GM18507 (cell line): ENCODE results near the gene TKTL1.

Experiments
- DNase-seq: peaks from one replicate; pipeline ENCODE4 v3.0.0; 2011; ENCODE audit warnings: low read depth; ENCODE audit not compliant: insufficient read length; ENCODE audit errors: extremely low spot score
- FAIRE-seq: peaks from 2 replicates; lab custom pipeline; 2011; peaks lifted over from hg19 to GRCh38; lab: Jason Lieb, UNC

TKTL1 gene

DNA sequence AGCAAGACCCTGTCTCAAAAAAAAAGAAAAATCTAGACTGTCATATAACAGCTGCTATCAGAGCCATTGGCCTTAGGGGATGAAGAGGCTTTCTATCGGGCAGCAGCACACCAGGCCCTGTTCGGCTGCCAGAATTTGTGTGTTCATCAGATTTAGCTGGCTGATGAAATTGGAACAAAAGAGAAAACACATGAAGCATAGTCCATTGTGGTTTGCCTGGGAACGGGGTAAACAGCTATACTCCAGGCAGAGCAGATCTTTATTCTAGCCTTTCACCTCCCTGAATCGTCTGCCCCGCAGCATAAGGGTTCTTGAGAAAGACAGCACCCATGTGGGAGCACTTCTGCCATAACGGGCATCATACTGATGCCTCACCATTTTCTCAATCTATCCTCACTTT lies 11.6 kb downstream of the TKTL1 start:
- FAIRE-seq (no peak), DNase-seq (no peak)

GRCh38 chrX:154308108-154308946 lies 12.7 kb downstream of the TKTL1 start:
- DNase-seq (no peak), FAIRE-seq (peak; percentile 88)

- no peak for FAIRE-seq
- no peak for DNase-seq
Measured at GRCh38 chrX:154309041-154309775, 13.6 kb downstream of the TKTL1 start.

DNA sequence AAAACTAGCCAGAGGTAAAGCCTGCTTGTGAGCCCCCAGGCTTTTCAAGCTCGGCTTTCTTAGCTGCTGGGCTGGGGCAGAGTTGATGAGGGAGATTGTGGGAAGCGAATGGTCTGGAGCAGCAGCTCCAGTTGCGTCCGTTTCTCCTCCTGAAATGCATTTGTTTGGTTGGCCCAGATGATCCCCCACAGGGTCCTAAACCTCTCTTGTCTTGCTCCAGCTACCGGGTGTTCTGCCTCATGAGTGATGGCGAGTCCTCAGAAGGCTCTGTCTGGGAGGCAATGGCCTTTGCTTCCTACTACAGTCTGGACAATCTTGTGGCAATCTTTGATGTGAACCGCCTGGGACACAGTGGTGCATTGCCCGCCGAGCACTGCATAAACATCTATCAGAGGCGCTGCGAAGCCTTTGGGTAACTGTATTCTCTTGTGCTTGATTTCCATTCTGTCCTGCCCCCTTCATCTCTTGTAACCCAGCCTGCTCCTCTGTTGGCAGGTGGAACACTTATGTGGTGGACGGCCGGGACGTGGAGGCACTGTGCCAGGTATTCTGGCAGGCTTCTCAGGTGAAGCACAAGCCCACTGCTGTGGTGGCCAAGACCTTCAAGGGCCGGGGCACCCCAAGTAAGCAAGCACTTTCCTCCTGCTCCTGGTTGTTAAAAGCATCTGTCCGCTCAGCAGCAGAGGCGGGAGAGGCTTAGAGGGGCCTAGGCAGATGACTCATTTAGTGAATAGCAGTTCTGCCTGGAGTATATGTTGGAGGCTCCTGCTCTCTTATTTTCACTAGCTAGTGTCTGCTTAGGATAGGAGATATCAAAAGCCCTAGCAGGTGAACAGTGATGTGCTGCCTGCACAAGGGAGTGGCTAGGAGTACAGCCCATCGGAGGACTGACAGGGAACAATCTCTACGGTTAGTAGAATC lies 15.3 kb downstream of the TKTL1 start:
- no peak for FAIRE-seq
- no peak for DNase-seq

DNA sequence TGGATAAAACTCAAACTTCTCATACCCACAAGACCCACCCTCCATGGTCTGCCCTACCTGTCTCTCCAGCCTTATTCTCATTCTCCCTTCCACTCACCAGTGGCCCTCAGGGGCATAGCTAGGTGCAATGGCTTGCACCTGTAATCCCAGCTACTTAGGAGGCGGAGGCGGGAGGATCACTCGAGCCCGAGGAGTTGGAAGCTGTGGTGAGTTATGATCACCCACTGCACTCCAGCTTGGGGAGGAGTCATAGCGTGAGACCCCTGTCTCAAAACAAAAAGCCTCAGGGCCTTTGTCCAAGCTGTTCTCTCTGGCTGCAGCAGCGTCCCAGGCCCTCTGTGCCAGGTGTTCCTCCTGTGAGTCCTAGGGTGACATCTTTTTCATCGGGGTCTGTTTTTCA lies 16.5 kb downstream of the TKTL1 start:
- no peak for FAIRE-seq
- DNase-seq: no peak

- DNase-seq: no peak
- peak; percentile 79 for FAIRE-seq
Measured at GRCh38 chrX:154313147-154313546, 17.6 kb downstream of the TKTL1 start.

DNA sequence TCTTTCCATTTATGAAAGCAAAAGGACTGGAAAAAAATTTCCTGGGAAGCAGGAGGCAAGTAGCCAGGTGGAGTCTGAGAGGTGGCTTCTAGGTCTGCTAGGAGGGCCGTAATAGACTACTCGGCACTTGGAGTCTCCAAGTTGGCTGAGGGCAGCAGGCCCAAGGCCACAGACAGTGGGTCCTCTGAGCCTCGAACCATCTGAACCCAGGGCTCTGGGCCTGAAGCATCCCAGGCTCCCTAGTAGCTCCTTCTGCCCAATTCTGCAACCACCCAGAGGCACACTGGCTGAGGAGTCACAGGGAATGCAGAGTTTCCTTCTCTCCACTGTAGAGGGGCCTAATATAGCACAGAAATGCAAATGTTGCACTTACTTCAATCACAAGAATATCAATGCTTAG lies 19.8 kb downstream of the TKTL1 start:
- no peak for FAIRE-seq
- DNase-seq: no peak

- DNase-seq (no peak), FAIRE-seq (peak; percentile 78)
Measured at GRCh38 chrX:154317391-154317995, 21.9 kb downstream of the TKTL1 start.

GRCh38 chrX:154320406-154320805 lies 24.8 kb downstream of the TKTL1 start:
- no peak for DNase-seq
- FAIRE-seq: no peak

DNA sequence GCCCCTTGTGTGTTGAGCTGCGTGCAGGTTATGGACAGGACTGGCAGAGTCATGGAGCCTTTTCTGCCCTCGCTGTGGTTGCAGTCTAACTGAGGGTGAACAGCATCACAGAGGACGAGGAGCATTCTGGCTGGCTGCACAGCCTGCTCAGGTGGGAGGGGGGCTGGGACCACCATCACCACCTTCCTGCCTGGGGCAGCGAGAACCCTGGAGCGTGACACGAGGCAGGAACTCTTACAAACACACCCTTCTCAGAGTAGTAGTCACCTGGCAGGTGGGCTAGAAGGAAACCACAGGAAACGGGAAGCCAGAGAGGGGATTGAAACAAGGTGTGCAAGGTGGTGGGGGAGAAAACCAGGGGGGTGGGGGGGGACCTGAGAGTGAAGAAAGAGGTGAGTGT lies 25.6 kb downstream of the TKTL1 start:
- no peak for DNase-seq
- FAIRE-seq: peak; percentile 26

GRCh38 chrX:154321594-154321993 lies 26.0 kb downstream of the TKTL1 start:
- FAIRE-seq: peak; percentile 86
- DNase-seq: no peak

DNA sequence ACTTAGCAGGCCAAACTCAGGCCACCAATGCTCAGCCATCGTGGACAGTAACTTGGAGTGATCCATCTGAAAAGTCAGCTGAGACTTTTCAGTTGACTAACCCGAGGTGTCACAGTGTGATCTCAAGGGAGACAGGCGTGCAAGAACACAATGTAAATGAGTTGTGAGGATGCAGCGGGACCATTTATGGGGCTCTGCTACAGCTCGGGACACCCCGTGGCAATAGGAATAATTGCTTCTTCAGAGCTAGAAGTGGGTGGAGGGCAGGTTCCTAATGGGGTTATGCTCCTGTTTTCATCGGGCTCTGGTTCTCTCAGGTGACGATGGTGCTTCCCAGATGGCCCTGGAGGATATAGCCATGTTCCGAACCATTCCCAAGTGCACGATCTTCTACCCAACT lies 27.3 kb downstream of the TKTL1 start:
- FAIRE-seq: peak; percentile 69
- no peak for DNase-seq

GRCh38 chrX:154323537-154323936 lies 27.9 kb downstream of the TKTL1 start:
- no peak for DNase-seq
- no peak for FAIRE-seq

GRCh38 chrX:154325541-154325940 lies 29.9 kb downstream of the TKTL1 start:
- FAIRE-seq (no peak), DNase-seq (no peak)

GRCh38 chrX:154327038-154327820 lies 31.6 kb downstream of the TKTL1 start:
- DNase-seq (no peak), FAIRE-seq (peak; percentile 21)

- FAIRE-seq: no peak
- DNase-seq: no peak
Measured at GRCh38 chrX:154328646-154329045, 33.1 kb downstream of the TKTL1 start.

GRCh38 chrX:154329294-154329693 lies 33.7 kb downstream of the TKTL1 start:
- no peak for FAIRE-seq

DNA sequence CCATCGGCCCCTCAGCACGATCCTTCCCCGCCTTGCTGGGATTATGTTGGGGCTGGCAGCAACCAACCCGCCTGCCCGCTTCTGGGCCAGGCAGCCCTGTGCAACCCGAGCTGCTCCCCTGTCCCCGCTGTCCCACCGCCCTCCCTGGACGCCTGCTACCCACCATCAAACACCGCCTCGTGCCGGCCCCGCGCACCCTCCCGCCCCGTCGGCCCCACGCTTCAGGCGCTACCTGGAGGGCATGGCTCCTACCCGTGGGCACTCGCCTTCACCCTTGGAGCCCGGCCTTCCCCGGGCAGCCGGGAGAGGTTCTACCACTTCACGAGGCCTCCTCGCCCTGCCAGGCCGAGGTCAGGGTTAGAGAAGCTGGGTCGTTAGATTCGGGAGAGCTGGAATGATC lies 37.0 kb downstream of the TKTL1 start:
- DNase-seq: no peak
- FAIRE-seq: no peak

More at GRCh38 chrX:154329294-154329693, 33.7 kb downstream of the TKTL1 start:
- no peak for DNase-seq

GRCh38 chrX:154333116-154333515 lies 37.5 kb downstream of the TKTL1 start:
- no peak for FAIRE-seq
- DNase-seq: no peak
